GM12865 (cell line): ENCODE results near the gene EME1.

ENCODE experiments used
- DNase-seq: peaks from one replicate; pipeline ENCODE4 v3.0.0; 2010; ENCODE audit warnings: low read depth
- H3K4me3 ChIP-seq: 2 replicates; pipeline ENCODE4 v1.5.1; 2011; ENCODE audit warnings: mild to moderate bottlenecking, low read depth, low read length, control low read depth
- TF ChIP-seq, protein P1 (sequence below): IDR thresholded peaks from 2 replicates; pipeline ENCODE4 v1.5.1; 2011; ENCODE audit warnings: low read length, control low read depth, low read depth, inconsistent platforms; ENCODE audit not compliant: insufficient read depth; ENCODE audit errors: missing control alignments

EME1 gene

DNA sequence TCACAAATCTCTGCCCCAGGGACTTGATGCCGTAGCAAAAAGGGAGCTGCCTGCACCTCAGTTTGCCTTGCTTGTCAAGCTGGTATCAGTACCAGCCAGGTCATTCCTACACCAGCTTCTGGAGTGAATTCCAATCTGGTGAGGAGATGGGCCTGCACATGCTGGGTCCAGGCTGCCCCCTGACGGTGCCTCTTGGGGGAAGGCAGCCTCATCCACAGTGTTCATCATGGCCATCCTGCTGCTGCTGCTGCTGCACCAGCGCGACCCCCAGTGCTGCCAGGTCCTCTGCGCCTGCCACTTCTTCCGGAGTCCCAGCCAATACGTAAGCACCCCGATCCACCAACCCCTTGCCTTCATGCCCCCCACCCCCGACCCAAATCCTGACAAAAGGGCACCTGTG is 8.3 kb upstream of the EME1 start:
- DNase-seq = no peak
- TF ChIP-seq, protein P1, sequence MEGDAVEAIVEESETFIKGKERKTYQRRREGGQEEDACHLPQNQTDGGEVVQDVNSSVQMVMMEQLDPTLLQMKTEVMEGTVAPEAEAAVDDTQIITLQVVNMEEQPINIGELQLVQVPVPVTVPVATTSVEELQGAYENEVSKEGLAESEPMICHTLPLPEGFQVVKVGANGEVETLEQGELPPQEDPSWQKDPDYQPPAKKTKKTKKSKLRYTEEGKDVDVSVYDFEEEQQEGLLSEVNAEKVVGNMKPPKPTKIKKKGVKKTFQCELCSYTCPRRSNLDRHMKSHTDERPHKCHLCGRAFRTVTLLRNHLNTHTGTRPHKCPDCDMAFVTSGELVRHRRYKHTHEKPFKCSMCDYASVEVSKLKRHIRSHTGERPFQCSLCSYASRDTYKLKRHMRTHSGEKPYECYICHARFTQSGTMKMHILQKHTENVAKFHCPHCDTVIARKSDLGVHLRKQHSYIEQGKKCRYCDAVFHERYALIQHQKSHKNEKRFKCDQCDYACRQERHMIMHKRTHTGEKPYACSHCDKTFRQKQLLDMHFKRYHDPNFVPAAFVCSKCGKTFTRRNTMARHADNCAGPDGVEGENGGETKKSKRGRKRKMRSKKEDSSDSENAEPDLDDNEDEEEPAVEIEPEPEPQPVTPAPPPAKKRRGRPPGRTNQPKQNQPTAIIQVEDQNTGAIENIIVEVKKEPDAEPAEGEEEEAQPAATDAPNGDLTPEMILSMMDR = no peak
- no peak overlapping the region for H3K4me3 ChIP-seq

DNA sequence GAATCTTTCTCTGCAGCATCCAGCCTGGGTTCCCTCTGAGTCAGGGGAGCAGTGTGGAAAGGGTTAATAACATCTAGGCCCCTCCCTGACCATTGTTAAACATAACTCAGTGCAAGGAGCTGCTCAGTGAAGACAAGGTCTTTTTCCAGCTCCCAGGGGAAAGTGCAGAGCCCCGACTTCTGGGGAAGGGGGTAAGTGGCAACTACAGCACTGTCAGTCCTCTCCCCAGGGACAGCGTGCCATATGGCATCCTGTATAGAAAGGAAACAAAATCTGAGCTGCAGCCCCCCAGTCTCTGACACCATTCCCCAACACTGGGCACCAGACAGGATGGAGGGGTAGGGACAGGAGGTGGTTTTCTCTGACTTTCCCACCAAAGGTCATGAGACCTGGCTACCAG is 7.9 kb upstream of the EME1 start:
- no peak for DNase-seq
- TF ChIP-seq, protein P1 = no peak
- no peak overlapping the region for H3K4me3 ChIP-seq

DNA sequence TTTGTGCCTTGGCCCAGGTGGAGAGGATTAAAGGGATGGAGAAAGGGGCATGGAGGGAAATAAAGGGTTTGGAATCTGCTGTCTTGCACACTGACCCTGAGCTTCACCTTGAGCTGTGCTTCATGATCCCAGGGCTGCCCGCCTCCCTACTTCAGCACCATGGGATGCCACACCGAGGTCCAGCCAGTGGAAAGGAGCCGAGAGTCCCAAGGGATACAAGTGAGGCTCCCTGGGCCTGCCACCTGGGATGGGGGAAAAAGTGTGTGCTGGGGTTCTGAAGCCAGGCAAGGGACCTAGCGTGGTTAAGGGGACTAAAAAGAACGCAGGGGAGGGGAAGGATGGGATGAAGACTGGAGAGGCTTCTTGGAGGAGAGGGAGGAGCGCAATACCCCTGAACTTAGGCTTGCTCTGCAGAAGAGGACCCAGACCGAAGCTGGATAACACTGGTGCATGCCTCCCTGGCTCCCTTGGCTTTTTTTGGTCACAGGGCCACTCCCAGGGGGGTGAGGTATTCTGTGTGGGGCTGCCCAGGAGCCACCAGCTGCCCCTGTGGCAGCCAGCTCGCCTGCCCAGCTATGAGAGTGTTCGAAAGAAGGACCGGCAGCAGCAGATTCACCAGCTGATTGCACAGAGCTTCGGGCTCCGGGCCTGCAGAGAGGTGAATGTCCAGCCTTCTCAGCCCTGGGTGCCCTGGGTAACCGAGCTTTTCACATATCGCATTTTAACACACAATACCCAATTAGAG is 7.2 kb upstream of the EME1 start:
- no peak for DNase-seq
- H3K4me3 ChIP-seq = no peak overlapping the region

DNA sequence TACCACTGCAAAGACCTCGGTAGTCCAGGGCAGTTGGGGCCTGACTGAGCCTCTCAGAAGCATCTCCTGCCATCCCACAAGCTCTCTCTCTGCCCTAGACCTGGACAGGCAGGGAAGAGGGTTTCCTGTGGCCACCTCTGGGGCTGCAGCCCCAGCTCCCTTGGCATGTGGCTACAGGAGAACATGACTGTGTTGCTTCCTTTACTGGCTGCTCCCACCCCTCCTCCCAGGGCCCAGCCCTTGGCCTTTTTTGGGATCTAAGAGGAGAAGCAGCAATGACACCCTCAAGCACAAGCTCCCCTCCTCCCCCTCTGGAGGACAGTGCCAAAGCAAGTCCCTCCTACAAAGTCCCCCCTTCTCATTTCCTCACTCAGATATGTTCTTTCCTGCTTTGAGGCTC is 5.6 kb upstream of the EME1 start:
- no peak overlapping the region for H3K4me3 ChIP-seq
- TF ChIP-seq, protein P1 = no peak
- DNase-seq = no peak

More for the DNA sequence above, 7.2 kb upstream of the EME1 start:
- TF ChIP-seq, protein P1 = no peak

DNA sequence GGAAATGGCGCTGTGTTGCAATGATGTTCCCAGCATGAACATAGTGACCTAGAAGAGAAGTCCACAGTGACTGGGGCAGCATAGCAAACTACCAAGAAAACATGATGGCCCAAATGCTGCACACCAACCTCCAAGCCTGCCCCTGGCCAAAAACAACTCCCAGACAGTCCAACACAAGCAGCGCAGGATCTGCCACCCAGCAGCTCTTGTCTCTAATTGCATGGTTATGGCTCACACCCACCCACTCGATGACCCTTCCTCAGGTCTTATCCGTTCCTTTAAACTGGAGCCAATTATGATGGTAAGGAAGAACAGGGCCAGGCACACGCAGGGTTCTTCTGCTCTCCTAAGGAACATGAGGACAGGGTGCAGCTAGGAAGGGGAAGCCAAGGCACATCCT is 3.0 kb upstream of the EME1 start:
- TF ChIP-seq, protein P1 = no peak
- no peak for DNase-seq

DNA sequence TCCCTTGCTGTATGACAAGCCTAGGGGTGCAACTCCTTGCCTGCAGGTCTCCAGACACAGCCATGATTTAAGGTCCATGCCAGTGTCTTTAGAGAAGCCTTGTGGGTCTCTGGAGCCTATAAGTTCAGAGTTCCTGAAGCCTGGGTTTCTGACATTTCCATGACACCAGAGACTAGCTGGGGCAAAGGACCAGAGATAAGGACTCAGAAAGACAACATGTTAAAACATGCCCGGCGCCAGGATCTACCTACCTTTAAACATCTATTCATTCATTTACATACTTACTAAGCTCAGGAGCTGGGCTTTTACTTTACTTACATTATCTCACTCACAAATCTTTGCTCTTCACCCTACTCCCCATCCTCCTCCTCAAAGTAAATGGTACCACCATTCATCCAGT is 1.5 kb upstream of the EME1 start:
- DNase-seq = no peak
- H3K4me3 ChIP-seq = peak overlapping the region; percentile 69
- TF ChIP-seq, protein P1 = no peak

More for the DNA sequence above, 3.0 kb upstream of the EME1 start:
- no peak overlapping the region for H3K4me3 ChIP-seq
